ENCODE data around the gene GABARAPL2.
"Not testable (repeated sequence)": the region's sequence is repeated elsewhere in the genome, so short reads cannot be mapped to it uniquely, and the experiment has no call there.

Gene GABARAPL2, protein sequence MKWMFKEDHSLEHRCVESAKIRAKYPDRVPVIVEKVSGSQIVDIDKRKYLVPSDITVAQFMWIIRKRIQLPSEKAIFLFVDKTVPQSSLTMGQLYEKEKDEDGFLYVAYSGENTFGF

DNA sequence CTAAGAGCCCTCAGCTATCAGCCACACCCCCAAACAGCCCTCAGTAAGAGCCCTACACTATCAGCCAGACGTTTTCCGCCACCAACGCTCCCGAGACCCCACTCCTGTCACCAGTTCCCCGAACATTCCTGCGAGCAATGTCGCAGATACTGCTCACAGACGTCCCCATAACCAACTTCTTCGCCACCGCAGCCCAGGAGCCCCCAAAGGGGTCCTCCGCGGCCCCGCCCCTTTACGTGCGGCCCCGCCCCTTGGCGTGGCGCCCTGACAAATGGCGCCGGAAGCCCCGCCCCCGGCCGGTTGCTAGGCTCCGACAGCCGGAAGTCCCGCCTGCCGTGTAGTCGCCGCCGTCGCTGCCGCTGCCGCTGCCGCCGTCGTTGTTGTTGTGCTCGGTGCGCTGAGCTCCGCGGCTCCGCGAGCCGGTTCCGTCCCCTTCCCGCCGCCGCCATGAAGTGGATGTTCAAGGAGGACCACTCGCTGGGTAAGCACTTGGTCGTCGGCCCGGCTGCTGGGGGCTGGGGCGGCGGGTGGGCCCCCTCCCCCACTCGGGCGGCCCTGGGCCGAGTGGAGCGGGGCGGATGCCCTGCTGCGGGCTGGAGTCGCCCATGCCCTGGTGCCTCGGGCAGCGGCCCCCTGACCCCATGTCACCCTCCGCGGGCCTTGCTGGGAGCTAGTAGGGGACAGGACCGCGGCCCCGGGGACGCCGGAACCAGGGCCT, at the start of gene GABARAPL2:
TSS of gene GABARAPL2 (plus strand) at position 340 of the 718 bp plus-strand sequence. CDS start at position 448, 108 bp downstream.
- peak; percentile 84 for DNase-seq

DNA sequence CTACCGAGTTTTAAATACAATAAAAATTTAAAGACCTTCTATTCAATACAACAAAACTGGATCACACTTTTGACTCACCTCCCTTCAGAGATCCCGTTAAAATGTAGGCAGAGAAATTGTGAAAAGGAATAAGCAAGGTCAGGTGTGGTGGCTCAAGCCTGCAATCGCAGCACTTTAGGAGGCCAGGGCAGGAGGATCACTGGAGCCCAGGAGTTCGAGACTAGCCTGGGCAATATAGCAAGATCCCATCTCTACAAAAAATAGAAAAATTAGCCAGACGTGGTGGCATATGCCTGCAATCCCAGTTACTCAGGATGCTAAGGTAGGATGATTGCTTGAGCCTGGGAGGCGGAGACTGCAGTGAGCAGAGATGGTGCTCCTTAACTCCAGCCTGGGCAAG, 47.0 kb upstream of the GABARAPL2 start:
- no peak for DNase-seq

DNA sequence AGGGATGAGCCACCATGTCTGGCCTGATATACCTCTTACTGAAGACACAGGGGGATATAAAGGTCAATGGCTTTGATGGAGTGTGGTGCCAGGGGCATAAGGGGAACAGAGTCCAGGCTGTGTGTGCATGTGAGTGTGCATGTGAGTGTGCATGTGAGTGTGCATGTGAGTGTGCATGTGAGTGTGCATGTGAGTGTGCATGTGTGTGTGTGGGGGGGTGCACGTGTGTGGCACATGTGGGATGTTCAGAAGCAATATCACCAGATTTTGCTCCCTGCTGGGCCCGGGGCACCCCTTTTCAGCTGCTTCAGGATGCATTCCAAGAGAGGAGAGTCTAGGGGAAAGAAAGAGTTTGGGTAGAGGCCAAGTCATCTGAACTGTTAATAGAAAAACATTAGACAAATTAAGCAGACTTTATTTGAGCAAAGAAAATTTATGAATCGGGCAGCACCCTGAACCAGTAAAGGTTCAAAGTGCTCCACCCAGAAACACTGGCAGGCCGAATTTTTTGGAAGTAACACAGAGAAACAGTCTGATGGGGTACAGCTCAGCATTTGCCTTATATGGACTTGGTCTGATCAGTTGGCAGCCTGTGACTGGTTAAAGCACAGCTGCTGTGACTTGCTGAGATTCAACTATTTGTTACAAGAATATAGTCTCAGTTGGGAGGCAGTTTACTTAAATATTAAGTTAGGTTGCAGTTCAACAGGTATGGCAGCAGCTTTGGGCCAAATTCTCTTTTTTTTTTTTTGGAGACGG, 40.0 kb upstream of the GABARAPL2 start:
- no peak for DNase-seq

DNA sequence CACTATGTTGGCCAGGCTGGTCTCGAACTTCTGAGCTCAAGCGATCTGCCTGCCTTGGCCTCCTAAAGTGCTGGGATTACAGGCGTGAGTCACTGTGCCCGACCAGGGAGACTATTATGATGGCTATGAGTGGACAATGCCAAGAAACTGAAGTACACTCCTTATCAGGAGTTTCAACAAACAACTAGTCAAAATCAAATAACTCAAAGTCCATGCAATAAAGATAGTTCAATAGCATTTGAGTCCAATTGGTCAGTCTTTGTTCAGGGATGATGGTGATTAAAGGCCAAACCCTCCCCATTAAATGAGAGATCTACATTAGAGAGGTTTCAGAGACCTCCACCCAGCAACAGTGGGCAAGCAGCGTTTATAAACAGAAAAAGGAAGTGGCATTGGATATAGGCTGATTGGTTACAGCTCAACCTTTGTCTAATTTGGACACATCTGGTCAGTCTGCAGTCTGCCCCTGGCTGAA, 38.3 kb upstream of the GABARAPL2 start:
- DNase-seq, result no peak

DNA sequence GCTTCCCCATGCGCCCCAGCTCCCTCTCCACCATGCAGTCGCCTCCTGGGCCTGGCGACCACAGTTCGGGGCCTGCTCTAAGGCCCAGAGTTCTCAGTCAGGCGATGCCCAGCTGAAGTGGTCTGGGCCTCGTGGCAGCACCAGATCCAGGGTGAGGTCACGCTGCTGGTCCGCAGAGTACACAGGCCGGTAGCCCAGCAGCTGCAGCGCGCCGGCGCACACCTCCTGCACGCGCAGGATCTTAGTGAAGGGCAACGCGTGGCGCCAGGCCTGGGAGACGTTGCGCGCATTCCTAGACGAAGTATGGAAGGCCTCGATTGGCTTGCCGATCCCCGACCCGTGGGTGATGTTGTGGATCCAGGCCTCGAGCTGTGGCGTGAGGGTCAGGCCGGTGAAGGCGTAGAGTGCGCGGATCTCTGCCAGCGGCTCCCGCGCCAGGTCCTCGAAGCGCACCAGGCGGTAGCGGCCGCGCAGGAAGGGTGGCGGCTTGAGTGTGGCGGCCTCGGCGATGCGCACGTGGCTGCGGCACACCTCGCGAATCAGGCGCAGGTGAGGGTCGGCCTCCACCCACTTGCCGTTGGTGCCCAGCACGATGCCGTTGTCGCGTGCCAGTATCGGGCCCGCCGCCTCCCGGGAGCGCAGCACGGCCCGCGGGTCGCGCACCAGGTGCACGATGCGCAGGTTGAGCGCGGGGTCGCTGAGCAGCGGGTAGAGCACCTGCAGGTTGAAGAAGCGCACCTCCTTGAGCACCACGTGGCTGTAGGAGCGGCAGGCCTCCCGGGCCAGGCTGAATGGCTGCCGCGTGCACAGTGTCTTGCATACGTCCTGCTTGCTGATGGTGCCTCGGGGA, 36.9 kb upstream of the GABARAPL2 start:
- no peak for DNase-seq

DNA sequence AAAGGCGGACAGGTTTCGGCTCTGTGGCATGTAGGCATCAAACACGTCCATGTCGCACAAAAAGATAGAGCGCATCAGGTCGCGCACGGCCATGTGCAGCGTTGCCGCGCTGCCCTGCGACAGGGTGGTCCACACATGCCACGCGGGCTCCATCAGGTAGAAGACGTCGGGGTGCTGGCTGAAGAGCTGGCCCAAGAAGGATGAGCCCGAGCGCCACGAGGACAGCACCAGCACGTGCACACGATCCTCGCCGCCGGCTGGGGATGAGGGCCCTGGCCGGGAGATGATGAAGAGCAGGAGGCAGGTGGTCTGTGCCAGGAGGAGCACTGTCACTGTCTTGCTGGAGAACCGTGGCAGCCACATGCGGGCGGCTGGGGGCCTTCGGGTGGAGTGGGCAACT, 36.2 kb upstream of the GABARAPL2 start:
- DNase-seq, result no peak

DNA sequence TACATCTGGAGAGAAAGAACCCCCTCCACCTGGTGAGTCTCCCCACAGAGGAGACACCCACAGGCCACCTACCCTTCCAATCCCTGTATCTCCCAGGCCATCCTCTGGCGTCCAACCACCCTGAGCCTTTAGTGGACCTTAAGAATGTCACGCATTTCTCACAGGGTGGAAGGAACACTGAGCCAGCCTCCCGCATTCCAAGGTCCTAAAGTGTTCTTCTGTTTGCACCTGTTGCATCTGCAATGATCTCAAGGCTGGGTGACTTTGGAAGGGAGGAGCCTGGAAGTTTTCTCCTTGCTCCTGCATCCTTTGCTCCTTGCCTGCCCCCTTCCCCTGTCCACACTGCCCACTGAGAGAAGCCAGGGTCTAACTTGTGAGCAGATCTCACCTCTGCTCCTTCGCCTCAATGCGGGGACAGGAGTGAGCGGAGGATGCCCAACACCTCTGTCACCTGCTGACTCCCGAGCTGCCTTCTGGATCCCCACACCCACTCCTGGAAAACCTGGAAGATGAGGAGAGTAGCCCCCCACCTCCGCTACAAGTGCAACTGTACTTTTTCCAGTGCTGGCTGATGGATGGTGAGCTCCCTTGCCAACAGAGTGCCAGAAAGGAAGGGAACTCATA, 33.9 kb upstream of the GABARAPL2 start:
- DNase-seq, result no peak

DNA sequence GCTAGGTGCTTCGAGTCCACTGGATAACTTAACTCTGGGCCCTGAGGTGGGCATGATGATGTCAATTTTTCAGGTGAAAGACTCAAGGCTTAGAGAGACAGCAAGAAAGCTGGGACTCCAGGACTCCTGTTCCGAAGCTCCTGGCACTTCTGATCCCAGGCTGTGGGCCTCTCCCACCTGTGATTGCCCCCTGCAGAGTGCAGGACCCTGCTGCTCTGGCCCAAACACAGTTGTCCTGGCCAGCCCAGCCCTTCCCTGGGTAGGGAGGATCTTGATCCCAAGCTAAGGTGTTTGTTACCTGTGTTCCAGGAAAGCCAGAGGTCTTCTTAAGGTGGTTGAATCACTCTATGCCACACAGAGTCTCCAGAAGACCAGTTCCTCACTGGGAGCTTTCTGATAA, 33.4 kb upstream of the GABARAPL2 start:
- DNase-seq, result no peak

DNA sequence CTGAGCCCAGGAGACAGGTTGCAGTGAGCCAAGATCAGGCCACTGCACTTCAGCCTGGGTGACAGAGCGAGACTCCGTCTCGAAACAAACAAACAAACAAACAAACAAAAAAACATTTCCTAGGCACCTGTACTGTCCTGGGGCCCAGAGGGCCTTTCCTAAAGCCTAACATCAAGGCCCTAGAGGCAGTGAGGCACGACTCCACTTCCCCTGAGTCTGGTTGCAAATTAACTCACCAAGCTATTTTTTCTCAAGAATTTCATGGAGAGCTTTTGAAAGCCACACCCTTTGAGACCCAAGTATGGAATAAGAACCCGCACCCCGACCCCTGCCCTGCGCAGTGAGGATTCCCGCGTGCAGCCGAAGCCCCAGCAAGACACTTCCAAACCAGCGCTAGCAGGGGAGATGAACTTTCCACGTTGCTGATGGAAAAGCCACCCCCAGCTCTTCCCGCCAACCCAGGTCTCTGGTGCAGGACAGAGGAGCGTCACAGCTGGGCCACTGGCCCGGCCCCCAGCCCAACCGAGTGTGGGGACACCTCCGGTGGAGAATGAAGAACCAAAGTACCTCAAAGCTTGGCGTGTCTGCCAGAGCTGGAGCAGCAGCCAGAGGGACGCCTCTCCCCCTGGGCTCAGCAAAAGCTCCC, 31.5 kb upstream of the GABARAPL2 start:
- no peak for DNase-seq

DNA sequence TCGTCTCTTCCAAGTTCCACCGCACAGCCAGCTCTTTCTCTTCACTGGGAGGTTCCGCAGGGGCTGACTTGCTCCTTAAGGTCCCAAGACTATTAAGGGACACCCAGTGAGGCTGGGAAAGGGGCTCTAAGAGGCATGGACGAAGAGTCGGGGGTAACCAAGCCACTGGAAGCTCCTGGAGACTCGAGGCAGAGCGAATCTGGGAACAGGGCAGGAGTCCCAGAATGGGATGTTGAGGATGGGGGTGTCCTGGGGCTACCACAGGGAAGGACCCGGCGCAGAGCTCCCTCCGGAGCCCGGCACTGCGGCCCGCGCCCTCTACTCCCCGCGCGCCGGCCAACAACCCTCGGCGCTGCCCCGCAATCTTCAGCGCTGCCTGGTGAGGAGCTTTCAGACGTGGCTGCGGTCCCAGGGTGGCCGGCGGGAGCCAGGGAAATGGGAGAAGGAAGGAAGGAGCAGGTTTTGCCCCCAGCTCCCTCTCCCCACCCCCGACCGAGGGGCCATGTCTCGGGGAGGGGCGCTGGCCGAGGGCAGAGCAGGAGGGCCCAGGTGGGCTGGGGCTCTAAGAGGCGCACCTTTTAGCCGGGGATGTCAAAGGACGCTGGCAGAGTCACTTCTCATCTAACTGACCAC, 30.9 kb upstream of the GABARAPL2 start:
- no peak for DNase-seq

DNA sequence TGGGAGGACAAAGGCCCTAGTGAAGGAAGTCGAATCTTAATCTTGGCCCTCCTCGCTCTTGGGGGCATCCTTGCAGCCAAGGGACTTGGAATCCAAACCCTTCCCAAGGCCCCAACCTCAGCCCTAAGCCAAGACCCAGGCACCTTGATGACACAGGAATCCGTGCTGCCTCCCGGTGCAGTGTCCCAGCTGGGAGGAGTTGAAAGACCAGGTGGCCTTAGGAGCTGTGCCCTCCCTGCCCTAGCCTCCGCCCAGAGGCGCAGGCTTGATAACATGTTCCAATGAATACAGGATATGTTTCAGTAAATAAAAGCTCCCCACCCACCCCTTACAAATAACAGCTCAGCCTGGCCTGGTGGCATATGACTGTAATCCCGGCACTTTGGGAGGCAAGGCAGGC, 30.3 kb upstream of the GABARAPL2 start, which contains the start of gene CHST5:
TSS of gene CHST5 (minus strand) at position 208 of the 400 bp plus-strand sequence. CDS start 5,724 bp downstream, outside the sequence.
- DNase-seq, result no peak

DNA sequence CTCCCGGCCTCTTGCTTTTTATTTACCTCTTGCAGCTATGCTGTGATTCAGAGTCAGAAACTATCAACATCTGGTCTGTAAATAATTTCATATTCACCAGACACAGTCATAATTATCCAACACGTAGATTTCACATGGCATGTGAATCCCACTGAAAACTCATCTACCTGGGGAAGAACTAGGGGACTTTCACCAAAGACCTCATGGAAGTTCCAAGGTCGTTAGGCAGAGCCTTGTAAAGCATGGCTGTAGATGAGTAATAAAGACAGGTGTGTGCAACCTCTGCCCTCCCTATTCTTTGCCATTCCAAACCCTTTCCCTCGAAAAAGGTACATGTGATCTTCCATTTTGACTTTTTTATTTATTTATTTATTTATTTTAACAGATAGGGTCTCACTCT, 28.4 kb upstream of the GABARAPL2 start:
- no peak for DNase-seq

DNA sequence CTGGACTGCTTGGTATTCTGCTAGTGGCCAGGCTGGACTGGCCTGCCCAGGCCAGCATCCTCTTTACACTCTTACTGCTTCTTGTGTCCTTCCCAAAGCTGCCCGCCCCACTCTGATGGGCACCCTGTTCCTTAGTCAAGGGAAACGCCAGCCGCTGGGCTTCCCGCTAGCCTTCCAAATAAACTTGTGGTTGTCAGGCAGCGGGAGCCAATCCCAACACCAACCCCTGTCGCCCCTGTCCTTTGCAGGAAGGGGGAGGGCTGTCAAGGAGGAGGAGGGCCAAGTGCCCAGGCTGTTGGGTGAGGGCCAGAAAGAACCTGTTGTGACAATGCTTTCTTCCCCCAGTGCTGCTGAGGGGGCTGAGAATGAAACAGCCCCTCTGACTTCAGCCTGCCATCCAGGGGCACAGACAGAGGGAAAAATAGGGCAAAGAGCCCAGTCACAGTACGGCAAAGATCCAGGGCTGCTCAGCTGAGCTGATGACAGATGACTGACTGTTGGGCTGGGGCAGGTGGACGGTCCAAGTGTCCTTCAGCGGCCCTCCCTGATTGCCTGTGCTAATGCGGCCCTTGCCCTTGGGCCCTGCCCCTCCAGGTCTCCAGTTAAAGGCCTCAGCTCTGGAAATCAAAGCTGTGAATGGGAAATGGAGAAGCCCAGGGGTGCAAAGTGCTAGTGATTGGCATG, 27.2 kb upstream of the GABARAPL2 start:
- DNase-seq, result not testable (repeated sequence)

DNA sequence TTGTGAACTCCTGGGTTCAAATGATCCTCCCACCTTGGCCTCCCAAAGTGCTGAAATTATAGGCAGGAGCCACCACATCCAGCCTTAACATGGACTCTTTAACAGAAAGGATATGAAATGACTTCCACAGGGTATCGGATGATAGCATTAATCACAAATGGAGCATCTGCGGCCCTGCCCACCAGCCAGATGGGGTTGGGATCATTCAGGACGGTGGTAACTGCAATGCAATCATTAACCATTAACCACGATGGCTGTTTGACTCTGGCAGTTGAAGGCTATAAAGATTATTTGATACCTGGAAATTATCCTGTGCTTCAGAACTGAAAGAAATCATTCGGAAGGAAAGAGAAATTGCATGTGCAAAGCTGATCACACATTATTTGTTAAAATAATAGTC, 24.9 kb upstream of the GABARAPL2 start:
- no peak for DNase-seq

DNA sequence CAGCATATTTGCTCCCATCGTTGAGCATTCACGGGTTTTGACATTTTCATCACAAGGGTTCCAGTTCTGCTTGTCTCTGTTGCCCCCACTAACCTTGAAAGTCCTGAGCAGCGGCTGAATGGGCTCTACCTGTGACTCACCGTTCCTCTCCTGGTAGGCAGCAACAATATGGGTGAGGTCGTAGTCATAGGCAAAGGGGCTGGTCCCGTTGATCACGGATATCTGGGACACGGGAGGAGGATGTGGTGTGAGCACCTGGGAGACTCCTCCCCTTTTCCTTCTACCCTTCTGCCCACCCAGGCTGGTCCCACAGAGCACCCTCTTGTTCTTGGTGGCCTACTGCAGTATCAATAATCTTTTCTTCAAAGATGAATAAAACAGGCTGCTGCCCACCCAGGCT, 23.7 kb upstream of the GABARAPL2 start:
- DNase-seq, result not testable (repeated sequence)

DNA sequence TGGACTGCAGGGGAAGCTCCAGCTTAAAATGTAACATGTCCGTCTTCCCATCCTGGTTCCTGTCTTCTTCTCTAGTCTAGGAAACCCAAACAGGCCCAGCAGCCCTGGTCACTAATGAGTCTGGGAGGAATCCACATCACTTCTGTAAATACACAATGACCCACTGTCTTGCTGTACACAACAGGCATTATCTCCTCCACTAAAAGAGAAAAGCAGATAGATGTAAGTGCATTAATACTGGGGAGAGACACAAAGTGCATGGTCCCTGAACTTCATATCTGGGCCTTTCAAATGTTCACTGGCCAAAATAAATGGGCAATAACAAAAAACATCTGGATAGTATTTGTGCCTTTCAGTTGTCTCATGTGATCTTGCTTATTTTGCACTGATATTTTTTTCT, 20.3 kb upstream of the GABARAPL2 start:
- DNase-seq, result not testable (repeated sequence)

DNA sequence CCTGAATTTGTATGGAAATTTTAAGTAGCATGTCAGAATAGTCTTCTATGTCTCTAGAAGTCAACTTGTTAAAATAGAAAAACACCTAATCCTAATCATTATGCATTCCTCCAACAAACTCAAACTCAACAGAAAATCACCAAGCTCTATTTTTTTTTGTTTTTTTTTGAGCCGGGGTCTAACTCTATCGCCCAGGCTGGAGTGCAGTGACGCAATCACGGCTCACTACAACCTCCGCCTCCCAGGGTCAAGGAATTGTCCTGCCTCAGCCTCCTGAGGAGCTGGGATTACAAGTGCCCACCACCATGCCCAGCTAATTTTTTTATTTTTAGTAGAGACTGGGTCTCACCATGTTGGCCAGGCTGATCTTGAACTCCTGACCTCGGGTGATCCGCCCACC, 19.9 kb upstream of the GABARAPL2 start:
- no peak for DNase-seq

DNA sequence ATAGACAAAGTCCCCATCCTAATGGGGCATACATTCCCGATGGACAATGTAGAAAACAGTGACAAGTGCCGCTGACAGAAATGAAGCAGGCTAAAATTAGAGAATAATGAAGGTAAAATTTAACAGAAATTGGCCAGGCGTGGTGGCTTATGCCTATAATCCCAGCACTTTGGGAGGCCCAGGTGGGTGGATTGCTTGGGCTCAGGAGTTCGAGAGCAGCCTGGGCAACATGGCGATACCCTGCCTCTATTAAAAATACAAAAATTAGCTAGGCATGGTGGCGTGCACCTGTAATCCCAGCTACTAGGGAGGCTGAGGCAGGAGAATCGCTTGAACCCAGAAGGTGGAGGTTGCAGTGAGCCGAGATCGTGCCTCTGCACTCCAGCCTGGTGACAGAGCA, 17.7 kb upstream of the GABARAPL2 start:
- not testable (repeated sequence) for DNase-seq

DNA sequence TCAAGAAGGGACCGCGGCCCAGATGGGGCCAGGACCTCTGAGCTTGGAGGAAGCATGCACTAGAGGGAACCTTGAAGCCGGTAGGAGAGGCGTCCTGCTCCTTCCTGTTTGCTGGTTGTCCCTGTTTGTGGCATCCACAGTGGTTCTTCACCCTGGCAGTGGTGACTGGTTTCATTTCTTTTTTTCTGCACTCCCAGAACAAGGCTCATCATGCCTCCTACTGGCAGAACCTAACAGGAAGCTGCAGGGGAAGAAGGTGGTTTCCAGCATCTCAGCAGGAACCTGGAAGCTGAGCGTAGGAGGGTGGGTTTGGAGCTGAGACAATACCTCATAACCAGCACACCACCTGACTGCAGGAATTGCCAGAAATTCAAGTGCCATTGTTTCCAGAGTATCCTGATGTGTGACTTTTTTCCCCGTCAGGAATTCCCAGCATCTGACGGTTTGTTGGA, 15.9 kb upstream of the GABARAPL2 start:
- DNase-seq, result no peak

DNA sequence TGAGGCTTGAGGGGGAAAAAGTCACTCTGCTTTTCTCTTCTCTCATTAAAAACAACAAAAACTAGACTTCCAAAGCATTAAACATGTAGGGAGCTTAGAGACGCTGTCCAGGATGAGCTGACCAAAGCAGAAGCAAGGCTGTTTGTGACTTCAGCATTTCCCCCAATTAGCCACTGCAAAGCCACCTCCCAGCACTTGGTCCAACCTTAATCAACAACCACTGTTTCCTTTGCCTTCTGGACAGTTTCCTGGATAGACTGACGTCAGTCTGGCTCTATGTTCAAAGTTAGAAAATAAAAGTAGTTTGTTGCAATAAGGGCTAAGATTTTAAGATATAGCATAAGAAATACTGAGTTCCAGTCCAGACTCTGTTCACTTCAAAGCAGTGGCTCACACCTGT, 13.2 kb upstream of the GABARAPL2 start:
- DNase-seq, result no peak

All from activated effector memory CD4-positive, alpha-beta T cell treated with Interleukin-2 at 50 U/mL for 16 hours (primary cell).